ENCODE data around the gene PRKAR1B.

PRKAR1B gene

DNA sequence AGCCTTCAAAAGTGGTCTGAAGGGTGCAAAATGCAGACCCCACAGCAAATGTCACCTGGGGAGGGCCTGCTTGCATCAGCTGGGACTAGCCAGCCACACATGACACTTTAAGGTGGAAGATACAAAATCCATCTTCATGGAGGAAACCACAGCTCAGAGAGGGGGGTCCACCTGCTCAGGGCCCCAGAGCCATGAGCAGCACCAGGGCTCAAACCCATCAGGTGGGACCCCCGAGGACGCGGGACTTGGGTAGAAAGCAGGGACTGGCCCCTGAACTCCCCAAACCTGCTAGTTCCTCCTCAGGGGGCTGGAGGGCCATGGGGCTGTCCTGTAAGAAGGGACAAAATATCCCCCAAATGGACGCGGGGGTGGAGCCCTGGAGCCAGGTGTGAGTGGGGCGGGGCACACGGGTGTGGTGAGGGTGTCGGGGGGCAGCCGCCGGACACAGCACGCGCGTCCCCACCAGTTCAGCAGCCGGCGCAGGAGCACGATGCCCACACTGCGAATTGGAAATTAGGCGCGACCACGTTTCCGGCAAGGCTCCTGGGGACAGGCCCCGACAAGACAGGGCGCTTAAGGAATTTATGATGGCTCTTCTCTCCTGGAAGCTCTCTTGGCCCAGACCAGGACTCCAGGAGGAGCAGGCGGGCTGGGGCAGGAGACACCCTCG, 215.5 kb downstream of the PRKAR1B start:
- Histone ChIP-seq H3K9me3 (ENCODE audit: control insufficient read depth, insufficient read depth, low read depth, low read length) (no peaks in the 10 kb centered on the region), H3K27ac (ENCODE audit: extremely low read depth, low read depth, low read length) (no peak overlapping the region), H3K36me3 (ENCODE audit: control insufficient read depth in 2 of 2, insufficient read depth in 1 of 2, low read length in 2 of 2) (peaks cover 4 to 17% of the 10 kb centered on the region in 2 experiments; a peak in 2 of 3 replicates), H3K4me3 (ENCODE audit: low read depth, low read length) (no peak overlapping the region), H3K4me1 (ENCODE audit: control insufficient read depth, insufficient read depth, low read length) (no peaks in the 10 kb centered on the region)
- TF ChIP-seq KLF1 (tag by site-specific recombination; IDR thresholded peaks at IDR 0.05) = 0 out of 2 replicates have a peak, but pooled peaks have one; percentile 32
- TF ChIP-seq, protein P1, sequence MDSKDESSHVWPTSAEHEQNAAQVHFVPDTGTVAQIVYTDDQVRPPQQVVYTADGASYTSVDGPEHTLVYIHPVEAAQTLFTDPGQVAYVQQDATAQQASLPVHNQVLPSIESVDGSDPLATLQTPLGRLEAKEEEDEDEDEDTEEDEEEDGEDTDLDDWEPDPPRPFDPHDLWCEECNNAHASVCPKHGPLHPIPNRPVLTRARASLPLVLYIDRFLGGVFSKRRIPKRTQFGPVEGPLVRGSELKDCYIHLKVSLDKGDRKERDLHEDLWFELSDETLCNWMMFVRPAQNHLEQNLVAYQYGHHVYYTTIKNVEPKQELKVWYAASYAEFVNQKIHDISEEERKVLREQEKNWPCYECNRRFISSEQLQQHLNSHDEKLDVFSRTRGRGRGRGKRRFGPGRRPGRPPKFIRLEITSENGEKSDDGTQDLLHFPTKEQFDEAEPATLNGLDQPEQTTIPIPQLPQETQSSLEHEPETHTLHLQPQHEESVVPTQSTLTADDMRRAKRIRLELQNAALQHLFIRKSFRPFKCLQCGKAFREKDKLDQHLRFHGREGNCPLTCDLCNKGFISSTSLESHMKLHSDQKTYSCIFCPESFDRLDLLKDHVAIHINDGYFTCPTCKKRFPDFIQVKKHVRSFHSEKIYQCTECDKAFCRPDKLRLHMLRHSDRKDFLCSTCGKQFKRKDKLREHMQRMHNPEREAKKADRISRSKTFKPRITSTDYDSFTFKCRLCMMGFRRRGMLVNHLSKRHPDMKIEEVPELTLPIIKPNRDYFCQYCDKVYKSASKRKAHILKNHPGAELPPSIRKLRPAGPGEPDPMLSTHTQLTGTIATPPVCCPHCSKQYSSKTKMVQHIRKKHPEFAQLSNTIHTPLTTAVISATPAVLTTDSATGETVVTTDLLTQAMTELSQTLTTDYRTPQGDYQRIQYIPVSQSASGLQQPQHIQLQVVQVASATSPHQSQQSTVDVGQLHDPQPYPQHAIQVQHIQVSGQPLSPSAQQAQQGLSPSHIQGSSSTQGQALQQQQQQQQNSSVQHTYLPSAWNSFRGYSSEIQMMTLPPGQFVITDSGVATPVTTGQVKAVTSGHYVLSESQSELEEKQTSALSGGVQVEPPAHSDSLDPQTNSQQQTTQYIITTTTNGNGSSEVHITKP (tag by site-specific recombination; IDR thresholded peaks at IDR 0.05) = 0 out of 2 replicates have a peak, but pooled peaks have one; percentile 17
- TF ChIP-seq ZNF701 (tag by site-specific recombination; IDR thresholded peaks at IDR 0.05) = no peak
- CTCF ChIA-PET = interaction anchor here (1.1 kb wide), 1 partner anchor 263 kb away, joined by 3 read pairs; no protein-coding TSS in a partner anchor
- POLR2A ChIA-PET = no interaction called here

DNA sequence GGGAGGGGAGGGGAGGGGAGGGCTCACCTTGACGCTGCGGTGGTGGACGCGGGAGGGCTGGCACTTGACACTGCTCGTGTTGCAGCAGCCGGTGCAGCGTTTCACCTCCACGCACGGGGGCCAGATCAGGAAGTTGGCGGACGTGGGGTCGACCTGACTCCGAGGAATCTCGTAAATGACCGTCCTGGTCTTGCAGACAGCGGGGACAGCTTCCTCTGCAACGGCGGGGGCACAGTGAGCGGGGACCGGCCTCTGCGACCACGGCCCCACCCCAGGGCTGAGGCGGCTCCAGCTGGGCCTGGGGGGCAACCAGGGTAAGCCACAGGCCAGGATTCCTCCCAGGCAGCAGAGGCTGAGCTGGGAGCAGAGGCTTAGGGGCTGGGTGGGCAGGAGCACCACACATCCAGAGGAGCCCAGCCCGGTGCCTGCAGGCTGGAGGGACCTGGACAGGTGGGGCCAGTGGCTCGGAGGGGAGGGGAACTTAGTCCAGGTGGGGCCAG, 216.2 kb downstream of the PRKAR1B start:
- ChIA-PET POLR2A (no interaction called here), CTCF (interaction anchor here (1.1 kb wide), 1 partner anchor 264 kb away, joined by 3 read pairs; no protein-coding TSS in a partner anchor)
- Histone ChIP-seq H3K9me3 (ENCODE audit: control insufficient read depth, insufficient read depth, low read depth, low read length) (no peaks in the 10 kb centered on the region), H3K4me3 (ENCODE audit: low read depth, low read length) (no peak overlapping the region), H3K27ac (ENCODE audit: extremely low read depth, low read depth, low read length) (no peak overlapping the region), H3K36me3 (ENCODE audit: control insufficient read depth in 2 of 2, insufficient read depth in 1 of 2, low read length in 2 of 2) (peaks cover 4 to 21% of the 10 kb centered on the region in 2 experiments; a peak in 2 of 3 replicates), H3K4me1 (ENCODE audit: control insufficient read depth, insufficient read depth, low read length) (no peaks in the 10 kb centered on the region)
- TF ChIP-seq ZNF366 (tag by site-specific recombination; conservative IDR thresholded peaks at IDR 0.05) (no peak), GLIS2 (tag by site-specific recombination; IDR thresholded peaks at IDR 0.05) (no peak), ZEB2 (tag by site-specific recombination; IDR thresholded peaks at IDR 0.05) (no peak), ZNF433 (tag by site-specific recombination; IDR thresholded peaks at IDR 0.05; ENCODE audit: low read depth) (no peak), WT1 (tag by site-specific recombination; IDR thresholded peaks at IDR 0.05) (no peak), ZNF544 (tag by site-specific recombination; IDR thresholded peaks at IDR 0.05) (no peak), ZNF10 (tag by site-specific recombination; IDR thresholded peaks at IDR 0.05) (no peak), ZNF521 (tag by site-specific recombination; IDR thresholded peaks at IDR 0.05) (no peak), ZNF391 (tag by site-specific recombination; IDR thresholded peaks at IDR 0.05; ENCODE audit: borderline replicate concordance, low read depth) (no peak), ZBTB7A (tag by site-specific recombination; IDR thresholded peaks at IDR 0.05; ENCODE audit: low read depth) (no peak)

DNA sequence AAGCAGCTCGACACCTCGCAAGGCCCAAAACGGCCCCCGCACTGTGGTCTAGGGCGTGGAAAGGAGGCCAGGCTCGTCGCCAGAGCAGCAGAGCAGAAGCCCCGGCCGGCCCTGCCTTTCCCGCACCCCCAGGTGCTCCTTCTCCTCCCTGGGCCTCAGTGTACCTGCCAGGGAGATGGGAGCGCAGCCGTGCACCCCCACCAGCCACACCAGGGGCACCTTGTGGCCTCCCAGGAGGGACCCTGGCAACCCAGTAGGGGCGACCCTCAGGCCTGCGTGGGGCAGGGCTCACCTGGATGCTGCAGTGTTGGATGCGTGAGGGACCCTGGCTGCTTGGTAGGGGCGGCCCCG, 217.0 kb downstream of the PRKAR1B start:
- Histone ChIP-seq H3K4me1 (ENCODE audit: control insufficient read depth, insufficient read depth, low read length) (no peaks in the 10 kb centered on the region), H3K36me3 (ENCODE audit: control insufficient read depth in 2 of 2, insufficient read depth in 1 of 2, low read length in 2 of 2) (peaks cover 4 to 23% of the 10 kb centered on the region in 2 experiments; a peak in 2 of 3 replicates), H3K9me3 (ENCODE audit: control insufficient read depth, insufficient read depth, low read depth, low read length) (no peaks in the 10 kb centered on the region), H3K4me3 (ENCODE audit: low read depth, low read length) (no peak overlapping the region), H3K27ac (ENCODE audit: extremely low read depth, low read depth, low read length) (no peak overlapping the region)
- CTCF ChIA-PET = no interaction called here
- POLR2A ChIA-PET = no interaction called here
- no peak for TF ChIP-seq ZNF239 (tag by site-specific recombination; IDR thresholded peaks at IDR 0.05)
- TF ChIP-seq ZNF214 (tag by site-specific recombination; IDR thresholded peaks at IDR 0.05; ENCODE audit: borderline replicate concordance) = no peak
